CD14-positive monocyte (primary cell): ENCODE results near the gene P4HB. TPM values are rescaled to one million over a fixed set of nuclear protein-coding genes. Genes with fewer than 3 reads are reported as not detected.
A peak's percentile ranks its signal among the peaks of the same experiment; 100 is the strongest.

Experiments used
- DNase-seq, 3 donors: peaks; one replicate each; pipeline ENCODE4 v3.0.0-alpha.2; 2011 to 2022
- H2AFZ ChIP-seq: 2 replicates; pipeline ENCODE4 v1.6.0; 2012; ENCODE audit warnings: mild to moderate bottlenecking, low read depth, low read length, inconsistent platforms; ENCODE audit not compliant: insufficient read depth, poor library complexity, severe bottlenecking
- H3K27ac ChIP-seq, 2 donors: 1 replicate in 1 of 2; 2 replicates in 1 of 2; pipeline ENCODE4 v1.5.1; 2012 to 2013; ENCODE audit warnings: low read length in 2 of 2, control low read depth in 1 of 2, inconsistent platforms in 1 of 2, low read depth in 1 of 2, mild to moderate bottlenecking in 1 of 2
- H3K27me3 ChIP-seq, 2 donors: one replicate each; pipeline versions ENCODE4 v1.6.0 to v1.6.1; 2011 to 2013; ENCODE audit warnings: low read length in 2 of 2; ENCODE audit not compliant: control insufficient read depth in 2 of 2, insufficient read depth in 2 of 2
- H3K36me3 ChIP-seq, 2 donors: replicated peaks in 1 of 2; 1 replicate in 1 of 2; 2 replicates in 1 of 2; pipeline versions ENCODE4 v1.5.1 to v1.6.1; 2012 to 2013; ENCODE audit warnings: low read length in 2 of 2, control low read depth in 1 of 2, inconsistent platforms in 1 of 2, mild to moderate bottlenecking in 1 of 2; ENCODE audit not compliant: insufficient read depth in 2 of 2, control insufficient read depth in 1 of 2
- H3K4me1 ChIP-seq, 2 donors: 1 replicate in 1 of 2; 2 replicates in 1 of 2; pipeline versions ENCODE4 v1.5.1 to v1.6.1; 2012 to 2013; ENCODE audit warnings: low read length in 2 of 2, control low read depth in 1 of 2, inconsistent platforms in 1 of 2, mild to moderate bottlenecking in 1 of 2, moderate library complexity in 1 of 2; ENCODE audit not compliant: insufficient read depth in 2 of 2, control insufficient read depth in 1 of 2
- H3K4me2 ChIP-seq: replicated peaks from 2 replicates; pipeline ENCODE3; 2012; ENCODE audit warnings: low read length, moderate library complexity, mild to moderate bottlenecking; ENCODE audit not compliant: poor library complexity, severe bottlenecking; ENCODE audit errors: extremely low read depth
- H3K4me3 ChIP-seq, 3 experiments: fragments of 200-600 bp in 1 of 3; sonication (generic) in 1 of 3; replicated peaks in 1 of 3; 1 replicate in 2 of 3; 2 replicates in 1 of 3; pipeline ENCODE4 v1.5.1; 2011 to 2013; ENCODE audit warnings: low read length in 3 of 3, mild to moderate bottlenecking in 3 of 3, control low read depth in 2 of 3, low read depth in 2 of 3, inconsistent platforms in 1 of 3, moderate library complexity in 1 of 3
- H3K79me2 ChIP-seq: 2 replicates; pipeline ENCODE4 v1.6.0; 2012; ENCODE audit warnings: mild to moderate bottlenecking, control low read depth, inconsistent platforms, low read length, moderate library complexity; ENCODE audit not compliant: insufficient read depth
- H3K9ac ChIP-seq: 2 replicates; pipeline ENCODE4 v1.6.0; 2017; ENCODE audit warnings: low read length, mild to moderate bottlenecking; ENCODE audit not compliant: insufficient read depth, poor library complexity, severe bottlenecking
- H3K9me3 ChIP-seq, 2 donors: replicated peaks in 1 of 2; 1 replicate in 1 of 2; 2 replicates in 1 of 2; pipeline versions ENCODE4 v1.5.1 to v1.6.1; 2012 to 2013; ENCODE audit warnings: low read length in 2 of 2, control low read depth in 1 of 2; ENCODE audit not compliant: control insufficient read depth in 1 of 2, insufficient read depth in 1 of 2
- H4K20me1 ChIP-seq: 2 replicates; pipeline ENCODE4 v1.6.0; 2012; ENCODE audit warnings: mild to moderate bottlenecking, low read length, control low read depth, moderate library complexity; ENCODE audit not compliant: insufficient read depth
- H3K27ac Mint-ChIP-seq, 7 donors: one replicate each; pipeline ENCODE4 v1.8.0; 2020; ENCODE audit warnings: mild to moderate bottlenecking in 7 of 7, mixed read lengths in 7 of 7, moderate library complexity in 6 of 7, inconsistent platforms in 2 of 7
- H3K27me3 Mint-ChIP-seq, 3 donors: one replicate each; pipeline ENCODE4 v1.8.0; 2021 to 2022; ENCODE audit warnings: low read depth in 3 of 3, mild to moderate bottlenecking in 3 of 3, mixed read lengths in 3 of 3, moderate library complexity in 3 of 3, inconsistent platforms in 1 of 3
- H3K36me3 Mint-ChIP-seq, 2 donors: one replicate each; pipeline ENCODE4 v1.8.0; 2020; ENCODE audit warnings: mixed read lengths in 2 of 2, inconsistent platforms in 1 of 2, mild to moderate bottlenecking in 1 of 2
- H3K4me1 Mint-ChIP-seq: one replicate; pipeline ENCODE4 v1.8.0; 2020; ENCODE audit warnings: mild to moderate bottlenecking, mixed read lengths
- H3K4me3 Mint-ChIP-seq, 2 donors: one replicate each; pipeline ENCODE4 v1.8.0; 2020; ENCODE audit warnings: mild to moderate bottlenecking in 2 of 2, mixed read lengths in 2 of 2, moderate library complexity in 1 of 2
- H3K9me3 Mint-ChIP-seq, 7 donors: one replicate each; pipeline ENCODE4 v1.8.0; 2020 to 2022; ENCODE audit warnings: mixed read lengths in 7 of 7, mild to moderate bottlenecking in 6 of 7, moderate library complexity in 6 of 7, inconsistent platforms in 2 of 7
- WGBS: methylation state at CpG from one replicate; pipeline ENCODE4 v1.1.5; 2013; ENCODE audit warnings: missing lambda C conversion rate; ENCODE audit not compliant: insufficient coverage; 5-methylcytosine and 5-hydroxymethylcytosine counted together
- intact Hi-C, 2 donors: fragments of 100-400 bp; cut with micrococcal nuclease; formaldehyde crosslinking; loops; one replicate each; pipeline versions ENCODE4 v1.15.0 to v1.15.1; 2023
- polyA plus RNA-seq, 3 donors: library from polyadenylated mRNA; depleted of rRNA in 1 of 3; unstranded in 2 of 3; stranded (reverse) in 1 of 3; fragments of 300-500 nt in 2 of 3; fragments of >200 nt in 1 of 3; fragmentation: Illumina TruSeq in 2 of 3; gene quantifications; 1 replicate in 2 of 3; 2 replicates in 1 of 3; pipeline ENCODE4 v1.2.3, GENCODE V29; 2012 to 2021
- TF ChIP-seq, protein P1 (sequence below): fragments of 200-600 bp; IDR thresholded peaks from one replicate; pipeline ENCODE4 v1.8.0; 2022; ENCODE audit warnings: antibody characterized with exemption, mild to moderate bottlenecking

P4HB gene
- polyA plus RNA-seq, 3 donors, result 108 to 297 (median 291) TPM

DNA sequence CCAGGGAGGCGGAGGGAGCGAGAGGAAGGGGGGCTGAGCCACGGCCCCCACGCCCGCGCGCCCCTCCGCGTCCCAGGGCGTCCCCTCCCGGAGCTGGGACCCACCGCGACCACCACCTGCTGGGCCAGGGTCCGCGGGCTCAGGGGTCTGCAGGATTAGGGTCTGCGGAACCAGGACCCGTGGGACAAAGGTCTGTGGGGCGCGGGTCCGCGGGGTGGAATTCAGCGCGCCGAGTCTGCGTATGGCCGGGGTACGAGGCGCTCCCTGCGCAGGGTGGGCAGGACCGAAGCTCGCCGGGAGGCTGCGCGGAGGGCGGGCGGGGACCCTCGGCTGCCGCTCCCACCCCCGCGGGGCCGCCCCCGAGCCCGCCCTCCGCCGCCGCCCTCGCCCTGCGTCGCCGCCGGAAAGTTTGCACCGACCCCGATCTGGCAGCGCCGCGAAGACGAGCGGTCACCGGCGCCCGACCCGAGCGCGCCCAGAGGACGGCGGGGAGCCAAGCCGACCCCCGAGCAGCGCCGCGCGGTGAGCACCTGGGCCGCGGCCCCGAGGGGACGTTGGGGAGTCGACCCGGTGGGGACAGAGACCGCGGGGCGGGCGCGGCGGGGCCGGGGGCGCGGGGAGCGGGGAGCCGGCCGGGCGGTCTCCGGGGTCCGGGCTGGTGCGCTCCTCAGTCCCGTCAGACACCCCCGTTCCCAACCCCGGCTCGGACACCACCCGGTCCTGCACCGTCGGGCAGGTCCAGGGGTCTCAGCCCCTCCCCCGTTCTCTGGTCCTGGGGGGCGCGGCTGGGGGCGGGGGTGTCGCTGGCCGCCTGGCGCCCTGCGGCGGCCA lies 56.4 kb downstream of the P4HB start, which contains the start of gene GCGR:
TSS of gene GCGR (plus strand) at position 423 of the 831 bp plus-strand sequence. CDS start 4,869 bp downstream, outside the sequence.
- peaks cover 0 to 20% (median 10%) of the 10 kb centered on the region in 7 donors for H3K9me3 Mint-ChIP-seq
- H3K4me1 ChIP-seq, result no peaks in the 10 kb centered on the region
- no peak within 1 kb of the TSS for H3K4me3 ChIP-seq
- peaks cover 53 to 94% (median 76%) of the 10 kb centered on the region in 3 donors for H3K27me3 Mint-ChIP-seq
- no peaks in the 10 kb centered on the region for H3K79me2 ChIP-seq
- H3K4me3 Mint-ChIP-seq, result peak within 1 kb of the TSS in 1 of 2 donors; percentile 75
- DNase-seq, result no peak
- H3K27ac ChIP-seq, result no peak within 1 kb of the TSS
- no peaks in the 10 kb centered on the region for H3K36me3 ChIP-seq
- no peak within 1 kb of the TSS for H2AFZ ChIP-seq
- H3K4me2 ChIP-seq, result no peak within 1 kb of the TSS
- H3K9me3 ChIP-seq, result peaks cover 4 to 11% of the 10 kb centered on the region in 2 donors
- intact Hi-C loops, result no loop called here
- H3K9ac ChIP-seq, result no peak within 1 kb of the TSS
- no peaks in the 10 kb centered on the region for H3K4me1 Mint-ChIP-seq
- H3K36me3 Mint-ChIP-seq, result no peaks in the 10 kb centered on the region
- no peak within 1 kb of the TSS for H3K27ac Mint-ChIP-seq
- no peaks in the 10 kb centered on the region for H4K20me1 ChIP-seq
- peaks cover 15 to 77% of the 10 kb centered on the region in 2 donors for H3K27me3 ChIP-seq
- TF ChIP-seq, protein P1, sequence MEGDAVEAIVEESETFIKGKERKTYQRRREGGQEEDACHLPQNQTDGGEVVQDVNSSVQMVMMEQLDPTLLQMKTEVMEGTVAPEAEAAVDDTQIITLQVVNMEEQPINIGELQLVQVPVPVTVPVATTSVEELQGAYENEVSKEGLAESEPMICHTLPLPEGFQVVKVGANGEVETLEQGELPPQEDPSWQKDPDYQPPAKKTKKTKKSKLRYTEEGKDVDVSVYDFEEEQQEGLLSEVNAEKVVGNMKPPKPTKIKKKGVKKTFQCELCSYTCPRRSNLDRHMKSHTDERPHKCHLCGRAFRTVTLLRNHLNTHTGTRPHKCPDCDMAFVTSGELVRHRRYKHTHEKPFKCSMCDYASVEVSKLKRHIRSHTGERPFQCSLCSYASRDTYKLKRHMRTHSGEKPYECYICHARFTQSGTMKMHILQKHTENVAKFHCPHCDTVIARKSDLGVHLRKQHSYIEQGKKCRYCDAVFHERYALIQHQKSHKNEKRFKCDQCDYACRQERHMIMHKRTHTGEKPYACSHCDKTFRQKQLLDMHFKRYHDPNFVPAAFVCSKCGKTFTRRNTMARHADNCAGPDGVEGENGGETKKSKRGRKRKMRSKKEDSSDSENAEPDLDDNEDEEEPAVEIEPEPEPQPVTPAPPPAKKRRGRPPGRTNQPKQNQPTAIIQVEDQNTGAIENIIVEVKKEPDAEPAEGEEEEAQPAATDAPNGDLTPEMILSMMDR, result no peak
- under 1% methylated on average over 106 of the region's 110 CpGs for WGBS

GRCh38 chr17:81802856-81803643 lies 57.3 kb downstream of the P4HB start:
- Mint-ChIP-seq H3K27me3 (peaks cover 53 to 85% (median 73%) of the 10 kb centered on the region in 3 donors), H3K9me3 (peaks cover 0 to 24% (median 10%) of the 10 kb centered on the region in 7 donors), H3K4me1 (no peaks in the 10 kb centered on the region), H3K27ac (peak overlapping the region in 1 of 7 donors; percentile 77), H3K4me3 (peak overlapping the region in 1 of 2 donors; percentile 75), H3K36me3 (no peaks in the 10 kb centered on the region)
- Histone ChIP-seq H4K20me1 (no peaks in the 10 kb centered on the region), H3K9me3 (peaks cover 4 to 11% of the 10 kb centered on the region in 2 donors), H2AFZ (no peak overlapping the region), H3K36me3 (no peaks in the 10 kb centered on the region), H3K27me3 (peaks cover 15 to 73% of the 10 kb centered on the region in 2 donors), H3K4me3 (no peak overlapping the region), H3K9ac (no peak overlapping the region), H3K79me2 (no peaks in the 10 kb centered on the region), H3K4me1 (no peaks in the 10 kb centered on the region), H3K27ac (no peak overlapping the region), H3K4me2 (no peak overlapping the region)
- WGBS, result 36% methylated on average over 18 of the region's 26 CpGs
- intact Hi-C loops, result no loop called here
- TF ChIP-seq, protein P1, result no peak
- no peak for DNase-seq
